Adrenal gland (tissue), 5 donors: ENCODE data around the gene KAZALD1.

Experiments
- POLR2A ChIP-seq, 2 donors: fragments of 450-650 bp; IDR thresholded peaks; one replicate each; pipeline ENCODE4 v1.6.1; 2017; ENCODE audit warnings: antibody characterized with exemption in 2 of 2, mild to moderate bottlenecking in 2 of 2, moderate library complexity in 1 of 2
- TF ChIP-seq, protein P1 (sequence below), 6 experiments: fragments of 450-650 bp in 4 of 6; fragments of 200-600 bp in 2 of 6; sonication (generic) in 1 of 6; IDR thresholded peaks; 1 replicate in 5 of 6; 2 replicates in 1 of 6; pipeline versions ENCODE4 v1.5.1 to v1.8.0; 2016 to 2021; ENCODE audit warnings: antibody characterized with exemption in 6 of 6, mild to moderate bottlenecking in 2 of 6, moderate library complexity in 1 of 6
- donor health status: DM: no; HTN: no; CAD: no.

DNA sequence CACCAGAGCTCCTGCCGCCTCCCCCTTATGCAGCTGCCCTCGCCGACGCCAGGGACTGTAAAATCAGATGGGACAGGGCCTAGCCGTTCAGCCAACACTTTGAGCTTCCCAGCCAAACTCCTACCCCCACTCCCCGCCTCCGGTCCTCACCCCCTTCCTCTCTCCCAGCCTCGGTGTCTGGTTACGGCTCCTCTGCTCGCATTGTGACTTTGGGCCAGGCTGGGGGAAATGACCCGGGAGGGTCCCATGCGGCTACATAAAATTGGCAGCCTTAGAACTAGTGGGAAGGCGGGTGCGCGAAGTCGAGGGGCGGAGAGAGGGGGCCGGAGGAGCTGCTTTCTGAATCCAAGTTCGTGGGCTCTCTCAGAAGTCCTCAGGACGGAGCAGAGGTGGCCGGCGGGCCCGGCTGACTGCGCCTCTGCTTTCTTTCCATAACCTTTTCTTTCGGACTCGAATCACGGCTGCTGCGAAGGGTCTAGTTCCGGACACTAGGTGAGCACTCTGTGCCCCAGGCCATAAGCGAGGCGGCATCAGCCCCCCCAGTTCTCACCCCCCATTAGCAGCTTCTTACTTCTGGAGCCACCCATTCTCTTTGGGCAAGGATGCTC is at the start of gene KAZALD1:
- TF ChIP-seq, protein P1, sequence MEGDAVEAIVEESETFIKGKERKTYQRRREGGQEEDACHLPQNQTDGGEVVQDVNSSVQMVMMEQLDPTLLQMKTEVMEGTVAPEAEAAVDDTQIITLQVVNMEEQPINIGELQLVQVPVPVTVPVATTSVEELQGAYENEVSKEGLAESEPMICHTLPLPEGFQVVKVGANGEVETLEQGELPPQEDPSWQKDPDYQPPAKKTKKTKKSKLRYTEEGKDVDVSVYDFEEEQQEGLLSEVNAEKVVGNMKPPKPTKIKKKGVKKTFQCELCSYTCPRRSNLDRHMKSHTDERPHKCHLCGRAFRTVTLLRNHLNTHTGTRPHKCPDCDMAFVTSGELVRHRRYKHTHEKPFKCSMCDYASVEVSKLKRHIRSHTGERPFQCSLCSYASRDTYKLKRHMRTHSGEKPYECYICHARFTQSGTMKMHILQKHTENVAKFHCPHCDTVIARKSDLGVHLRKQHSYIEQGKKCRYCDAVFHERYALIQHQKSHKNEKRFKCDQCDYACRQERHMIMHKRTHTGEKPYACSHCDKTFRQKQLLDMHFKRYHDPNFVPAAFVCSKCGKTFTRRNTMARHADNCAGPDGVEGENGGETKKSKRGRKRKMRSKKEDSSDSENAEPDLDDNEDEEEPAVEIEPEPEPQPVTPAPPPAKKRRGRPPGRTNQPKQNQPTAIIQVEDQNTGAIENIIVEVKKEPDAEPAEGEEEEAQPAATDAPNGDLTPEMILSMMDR (IDR thresholded peaks at IDR 0.05), result no peak
- TF ChIP-seq POLR2A (IDR thresholded peaks at IDR 0.05), result no peak
